ENCODE data around the gene STAG1.
"Not testable (repeated sequence)": the region's sequence is repeated elsewhere in the genome, so short reads cannot be mapped to it uniquely, and the experiment has no call there.

STAG1 gene

DNA sequence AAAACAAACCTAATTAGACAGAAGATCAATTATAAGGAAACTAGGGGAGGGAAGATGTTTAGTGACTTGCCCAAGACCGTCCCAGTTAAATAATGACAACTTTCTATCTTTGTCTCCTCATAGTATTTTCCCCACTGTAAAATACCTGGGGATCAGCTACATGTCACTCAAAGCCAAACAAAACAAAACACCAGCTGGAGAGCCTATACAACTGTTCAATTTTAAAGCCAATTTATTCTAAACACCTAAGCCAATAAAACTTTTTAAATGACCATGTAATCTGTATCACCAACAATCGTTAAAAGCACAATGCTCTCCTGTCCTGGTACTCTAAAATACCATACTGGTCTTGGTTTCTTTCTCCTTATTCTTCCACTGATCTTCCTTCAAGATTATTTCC, 168.4 kb downstream of the STAG1 start:
- H2AFZ ChIP-seq, result no peak overlapping the region
- no peak overlapping the region for H3K4me3 ChIP-seq (ENCODE audit: low read depth, low read length)
- no peak overlapping the region for H3K9ac ChIP-seq
- H3K4me1 ChIP-seq, result peaks cover 10% of the 10 kb centered on the region
- no peaks in the 10 kb centered on the region for H3K9me3 ChIP-seq (ENCODE audit: control insufficient read depth, low read length)
- no peaks in the 10 kb centered on the region for H3K27me3 ChIP-seq (ENCODE audit: control insufficient read depth, insufficient read depth, low read length)
- no peak overlapping the region for H3K4me2 ChIP-seq (ENCODE audit: low read length)
- TF ChIP-seq, protein P1, sequence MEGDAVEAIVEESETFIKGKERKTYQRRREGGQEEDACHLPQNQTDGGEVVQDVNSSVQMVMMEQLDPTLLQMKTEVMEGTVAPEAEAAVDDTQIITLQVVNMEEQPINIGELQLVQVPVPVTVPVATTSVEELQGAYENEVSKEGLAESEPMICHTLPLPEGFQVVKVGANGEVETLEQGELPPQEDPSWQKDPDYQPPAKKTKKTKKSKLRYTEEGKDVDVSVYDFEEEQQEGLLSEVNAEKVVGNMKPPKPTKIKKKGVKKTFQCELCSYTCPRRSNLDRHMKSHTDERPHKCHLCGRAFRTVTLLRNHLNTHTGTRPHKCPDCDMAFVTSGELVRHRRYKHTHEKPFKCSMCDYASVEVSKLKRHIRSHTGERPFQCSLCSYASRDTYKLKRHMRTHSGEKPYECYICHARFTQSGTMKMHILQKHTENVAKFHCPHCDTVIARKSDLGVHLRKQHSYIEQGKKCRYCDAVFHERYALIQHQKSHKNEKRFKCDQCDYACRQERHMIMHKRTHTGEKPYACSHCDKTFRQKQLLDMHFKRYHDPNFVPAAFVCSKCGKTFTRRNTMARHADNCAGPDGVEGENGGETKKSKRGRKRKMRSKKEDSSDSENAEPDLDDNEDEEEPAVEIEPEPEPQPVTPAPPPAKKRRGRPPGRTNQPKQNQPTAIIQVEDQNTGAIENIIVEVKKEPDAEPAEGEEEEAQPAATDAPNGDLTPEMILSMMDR (IDR thresholded peaks at IDR 0.05), result no peak
- no peak overlapping the region for H3K27ac ChIP-seq
- H3K79me2 ChIP-seq, result peaks cover 13% of the 10 kb centered on the region
- no peaks in the 10 kb centered on the region for H3K36me3 ChIP-seq (ENCODE audit: control insufficient read depth, insufficient read depth, low read length)

DNA sequence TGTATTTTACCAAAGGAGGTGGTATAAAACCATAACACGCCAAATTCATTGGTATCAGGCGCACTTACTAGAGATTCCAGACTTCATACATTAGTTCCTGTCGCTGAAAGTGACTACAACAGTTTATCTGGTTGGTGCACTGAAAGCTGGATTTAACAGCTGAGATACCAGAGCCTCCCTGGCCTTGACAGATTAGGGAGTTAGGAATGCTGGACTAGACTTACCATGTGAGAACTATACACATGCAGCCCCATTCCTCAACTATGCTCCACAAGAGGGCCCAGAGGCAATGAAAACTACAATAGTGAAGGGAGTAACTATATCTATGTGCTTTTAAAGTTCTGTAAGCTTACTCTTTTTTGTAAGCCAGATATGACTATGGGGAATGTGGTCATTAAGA, 174.4 kb downstream of the STAG1 start:
- TF ChIP-seq, protein P1 (IDR thresholded peaks at IDR 0.05), result no peak
- Histone ChIP-seq H3K4me3 (ENCODE audit: low read depth, low read length) (no peak overlapping the region), H3K27me3 (ENCODE audit: control insufficient read depth, insufficient read depth, low read length) (no peaks in the 10 kb centered on the region), H3K36me3 (ENCODE audit: control insufficient read depth, insufficient read depth, low read length) (no peaks in the 10 kb centered on the region), H3K9me3 (ENCODE audit: control insufficient read depth, low read length) (no peaks in the 10 kb centered on the region), H3K79me2 (no peaks in the 10 kb centered on the region), H2AFZ (no peak overlapping the region), H3K9ac (no peak overlapping the region), H3K27ac (no peak overlapping the region), H3K4me2 (ENCODE audit: low read length) (no peak overlapping the region), H3K4me1 (no peaks in the 10 kb centered on the region)

DNA sequence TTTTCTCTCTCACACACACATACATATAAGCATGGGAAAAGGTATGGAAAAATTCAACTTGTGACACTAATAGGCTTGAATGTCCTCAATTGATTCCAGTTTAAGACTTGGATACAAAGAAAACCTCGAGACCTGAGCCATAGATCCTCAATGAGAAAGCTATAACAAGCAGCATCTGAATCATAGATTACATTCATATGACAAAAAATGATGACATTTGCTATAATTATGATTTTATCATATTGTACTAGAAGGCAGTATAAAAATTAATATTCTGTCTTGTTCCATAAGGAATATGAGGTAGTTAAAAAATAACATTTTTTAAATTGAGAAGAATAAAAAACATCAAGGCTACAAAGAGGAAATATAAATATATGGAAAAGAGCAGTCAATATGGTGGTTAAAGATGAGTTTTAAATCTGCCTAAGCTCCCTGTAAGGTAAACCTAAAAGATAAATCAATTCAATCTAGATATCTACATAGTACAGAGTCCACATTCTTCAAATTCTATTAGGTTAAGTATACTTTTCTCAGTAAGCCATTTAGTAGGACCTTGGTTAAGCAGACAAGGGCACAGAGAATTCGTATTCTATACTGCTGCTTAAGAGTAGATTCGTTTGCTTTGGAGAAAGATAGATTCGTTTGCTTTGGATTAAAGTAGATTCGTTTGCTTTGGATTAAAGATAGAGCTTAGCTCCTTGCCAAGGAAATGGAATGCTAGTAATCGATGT, 175.7 kb downstream of the STAG1 start:
- H3K9ac ChIP-seq, result no peak overlapping the region
- no peak overlapping the region for H3K4me3 ChIP-seq (ENCODE audit: low read depth, low read length)
- no peaks in the 10 kb centered on the region for H3K36me3 ChIP-seq (ENCODE audit: control insufficient read depth, insufficient read depth, low read length)
- H3K27me3 ChIP-seq (ENCODE audit: control insufficient read depth, insufficient read depth, low read length), result no peaks in the 10 kb centered on the region
- no peak overlapping the region for H3K27ac ChIP-seq
- H3K9me3 ChIP-seq (ENCODE audit: control insufficient read depth, low read length), result no peaks in the 10 kb centered on the region
- TF ChIP-seq, protein P1 (IDR thresholded peaks at IDR 0.05), result no peak
- H3K79me2 ChIP-seq, result no peaks in the 10 kb centered on the region
- H3K4me2 ChIP-seq (ENCODE audit: low read length), result no peak overlapping the region
- H2AFZ ChIP-seq, result no peak overlapping the region
- no peaks in the 10 kb centered on the region for H3K4me1 ChIP-seq

DNA sequence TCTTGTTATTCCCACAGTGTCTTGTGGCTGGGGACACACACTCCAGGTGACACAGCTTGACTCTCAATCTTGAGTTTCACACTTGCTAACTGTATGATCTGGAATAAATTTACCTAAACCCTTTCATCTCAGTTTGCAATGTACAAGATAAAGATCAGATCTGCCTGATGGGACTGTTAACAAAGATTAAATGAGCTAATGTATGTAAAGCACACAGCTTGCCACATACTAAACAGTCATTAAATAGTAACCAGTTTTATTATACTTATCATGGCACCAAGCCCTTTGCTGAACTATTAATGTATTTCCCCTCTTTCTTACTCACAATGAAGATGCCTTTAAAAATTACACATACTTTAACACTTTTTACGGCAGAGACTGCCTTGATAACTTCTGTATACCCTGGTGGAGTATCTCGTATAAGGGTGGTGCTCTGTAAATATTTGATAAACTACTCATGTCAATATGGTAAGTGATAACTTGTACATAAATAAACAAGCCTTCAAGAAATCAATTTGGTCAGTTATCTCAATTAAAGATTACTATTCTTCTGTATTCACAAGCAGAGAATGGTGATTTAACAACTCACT, 184.5 kb downstream of the STAG1 start:
- Histone ChIP-seq H3K79me2 (peaks cover 5% of the 10 kb centered on the region), H3K4me3 (ENCODE audit: low read depth, low read length) (no peak overlapping the region), H3K9ac (no peak overlapping the region), H3K27me3 (ENCODE audit: control insufficient read depth, insufficient read depth, low read length) (no peaks in the 10 kb centered on the region), H3K9me3 (ENCODE audit: control insufficient read depth, low read length) (no peaks in the 10 kb centered on the region), H2AFZ (no peak overlapping the region), H3K36me3 (ENCODE audit: control insufficient read depth, insufficient read depth, low read length) (no peaks in the 10 kb centered on the region), H3K4me1 (no peaks in the 10 kb centered on the region), H3K27ac (no peak overlapping the region), H3K4me2 (ENCODE audit: low read length) (no peak overlapping the region)
- TF ChIP-seq, protein P1 (IDR thresholded peaks at IDR 0.05), result no peak

DNA sequence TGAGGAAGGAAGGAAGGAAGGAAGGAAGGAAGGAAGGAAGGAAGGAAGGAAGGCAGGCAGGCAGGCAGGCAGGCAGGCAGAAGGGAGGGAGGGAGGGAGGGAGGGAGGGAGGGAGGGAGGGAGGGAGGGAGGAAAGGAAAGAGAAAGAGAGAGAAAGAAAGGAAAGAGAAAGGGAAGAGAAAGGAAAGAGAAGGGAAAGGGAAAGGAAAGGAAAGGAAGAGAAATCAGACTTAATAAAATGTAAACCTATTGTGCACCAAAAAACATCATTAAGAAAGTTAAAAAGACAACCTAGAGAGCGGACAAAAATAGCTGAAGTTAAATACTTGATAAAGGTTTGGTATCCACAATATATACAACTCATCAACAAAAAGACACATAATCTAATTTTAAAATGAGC, 187.2 kb downstream of the STAG1 start:
- not testable (repeated sequence) for H3K4me1 ChIP-seq; H3K36me3 ChIP-seq (ENCODE audit: control insufficient read depth, insufficient read depth, low read length); H3K9ac ChIP-seq; H3K9me3 ChIP-seq (ENCODE audit: control insufficient read depth, low read length); H3K27ac ChIP-seq; H3K4me2 ChIP-seq (ENCODE audit: low read length); H3K27me3 ChIP-seq (ENCODE audit: control insufficient read depth, insufficient read depth, low read length); H3K4me3 ChIP-seq (ENCODE audit: low read depth, low read length); H3K79me2 ChIP-seq; H2AFZ ChIP-seq
